CD14-positive monocyte (primary cell): Measurements from ENCODE around the gene TSPAN7. TPM values are rescaled to one million over a fixed set of nuclear protein-coding genes. Genes with fewer than 3 reads are reported as not detected.

Experiments used
- DNase-seq, 3 donors: peaks; one replicate each; pipeline ENCODE4 v3.0.0-alpha.2; 2011 to 2022
- H2AFZ ChIP-seq: 2 replicates; pipeline ENCODE4 v1.6.0; 2012; ENCODE audit warnings: mild to moderate bottlenecking, low read depth, low read length, inconsistent platforms; ENCODE audit not compliant: insufficient read depth, poor library complexity, severe bottlenecking
- H3K27ac ChIP-seq, 2 donors: 1 replicate in 1 of 2; 2 replicates in 1 of 2; pipeline ENCODE4 v1.5.1; 2012 to 2013; ENCODE audit warnings: low read length in 2 of 2, control low read depth in 1 of 2, inconsistent platforms in 1 of 2, low read depth in 1 of 2, mild to moderate bottlenecking in 1 of 2
- H3K27me3 ChIP-seq, 2 donors: one replicate each; pipeline versions ENCODE4 v1.6.0 to v1.6.1; 2011 to 2013; ENCODE audit warnings: low read length in 2 of 2; ENCODE audit not compliant: control insufficient read depth in 2 of 2, insufficient read depth in 2 of 2
- H3K36me3 ChIP-seq, 2 donors: replicated peaks in 1 of 2; 1 replicate in 1 of 2; 2 replicates in 1 of 2; pipeline versions ENCODE4 v1.5.1 to v1.6.1; 2012 to 2013; ENCODE audit warnings: low read length in 2 of 2, control low read depth in 1 of 2, inconsistent platforms in 1 of 2, mild to moderate bottlenecking in 1 of 2; ENCODE audit not compliant: insufficient read depth in 2 of 2, control insufficient read depth in 1 of 2
- H3K4me1 ChIP-seq, 2 donors: 1 replicate in 1 of 2; 2 replicates in 1 of 2; pipeline versions ENCODE4 v1.5.1 to v1.6.1; 2012 to 2013; ENCODE audit warnings: low read length in 2 of 2, control low read depth in 1 of 2, inconsistent platforms in 1 of 2, mild to moderate bottlenecking in 1 of 2, moderate library complexity in 1 of 2; ENCODE audit not compliant: insufficient read depth in 2 of 2, control insufficient read depth in 1 of 2
- H3K4me2 ChIP-seq: replicated peaks from 2 replicates; pipeline ENCODE3; 2012; ENCODE audit warnings: low read length, moderate library complexity, mild to moderate bottlenecking; ENCODE audit not compliant: poor library complexity, severe bottlenecking; ENCODE audit errors: extremely low read depth
- H3K4me3 ChIP-seq, 3 experiments: fragments of 200-600 bp in 1 of 3; sonication (generic) in 1 of 3; replicated peaks in 1 of 3; 1 replicate in 2 of 3; 2 replicates in 1 of 3; pipeline ENCODE4 v1.5.1; 2011 to 2013; ENCODE audit warnings: low read length in 3 of 3, mild to moderate bottlenecking in 3 of 3, control low read depth in 2 of 3, low read depth in 2 of 3, inconsistent platforms in 1 of 3, moderate library complexity in 1 of 3
- H3K79me2 ChIP-seq: 2 replicates; pipeline ENCODE4 v1.6.0; 2012; ENCODE audit warnings: mild to moderate bottlenecking, control low read depth, inconsistent platforms, low read length, moderate library complexity; ENCODE audit not compliant: insufficient read depth
- H3K9ac ChIP-seq: 2 replicates; pipeline ENCODE4 v1.6.0; 2017; ENCODE audit warnings: low read length, mild to moderate bottlenecking; ENCODE audit not compliant: insufficient read depth, poor library complexity, severe bottlenecking
- H3K9me3 ChIP-seq, 2 donors: replicated peaks in 1 of 2; 1 replicate in 1 of 2; 2 replicates in 1 of 2; pipeline versions ENCODE4 v1.5.1 to v1.6.1; 2012 to 2013; ENCODE audit warnings: low read length in 2 of 2, control low read depth in 1 of 2; ENCODE audit not compliant: control insufficient read depth in 1 of 2, insufficient read depth in 1 of 2
- H4K20me1 ChIP-seq: 2 replicates; pipeline ENCODE4 v1.6.0; 2012; ENCODE audit warnings: mild to moderate bottlenecking, low read length, control low read depth, moderate library complexity; ENCODE audit not compliant: insufficient read depth
- H3K27ac Mint-ChIP-seq, 7 donors: one replicate each; pipeline ENCODE4 v1.8.0; 2020; ENCODE audit warnings: mild to moderate bottlenecking in 7 of 7, mixed read lengths in 7 of 7, moderate library complexity in 6 of 7, inconsistent platforms in 2 of 7
- H3K27me3 Mint-ChIP-seq, 3 donors: one replicate each; pipeline ENCODE4 v1.8.0; 2021 to 2022; ENCODE audit warnings: low read depth in 3 of 3, mild to moderate bottlenecking in 3 of 3, mixed read lengths in 3 of 3, moderate library complexity in 3 of 3, inconsistent platforms in 1 of 3
- H3K36me3 Mint-ChIP-seq, 2 donors: one replicate each; pipeline ENCODE4 v1.8.0; 2020; ENCODE audit warnings: mixed read lengths in 2 of 2, inconsistent platforms in 1 of 2, mild to moderate bottlenecking in 1 of 2
- H3K4me1 Mint-ChIP-seq: one replicate; pipeline ENCODE4 v1.8.0; 2020; ENCODE audit warnings: mild to moderate bottlenecking, mixed read lengths
- H3K4me3 Mint-ChIP-seq, 2 donors: one replicate each; pipeline ENCODE4 v1.8.0; 2020; ENCODE audit warnings: mild to moderate bottlenecking in 2 of 2, mixed read lengths in 2 of 2, moderate library complexity in 1 of 2
- H3K9me3 Mint-ChIP-seq, 7 donors: one replicate each; pipeline ENCODE4 v1.8.0; 2020 to 2022; ENCODE audit warnings: mixed read lengths in 7 of 7, mild to moderate bottlenecking in 6 of 7, moderate library complexity in 6 of 7, inconsistent platforms in 2 of 7
- CTCF ChIP-seq: fragments of 200-600 bp; IDR thresholded peaks from one replicate; pipeline ENCODE4 v1.8.0; 2022; ENCODE audit warnings: antibody characterized with exemption, mild to moderate bottlenecking
- WGBS: methylation state at CpG from one replicate; pipeline ENCODE4 v1.1.5; 2013; ENCODE audit warnings: missing lambda C conversion rate; ENCODE audit not compliant: insufficient coverage; 5-methylcytosine and 5-hydroxymethylcytosine counted together
- intact Hi-C, 2 donors: fragments of 100-400 bp; cut with micrococcal nuclease; formaldehyde crosslinking; loops; one replicate each; pipeline versions ENCODE4 v1.15.0 to v1.15.1; 2023
- polyA plus RNA-seq, 3 donors: library from polyadenylated mRNA; depleted of rRNA in 1 of 3; unstranded in 2 of 3; stranded (reverse) in 1 of 3; fragments of 300-500 nt in 2 of 3; fragments of >200 nt in 1 of 3; fragmentation: Illumina TruSeq in 2 of 3; gene quantifications; 1 replicate in 2 of 3; 2 replicates in 1 of 3; pipeline ENCODE4 v1.2.3, GENCODE V29; 2012 to 2021

The TSPAN7 gene
- polyA plus RNA-seq, 3 donors = not detected

GRCh38 chrX:38583181-38583580 is 21.8 kb downstream of the TSPAN7 start:
- Histone ChIP-seq H2AFZ (no peak overlapping the region), H3K4me3 (no peak overlapping the region), H4K20me1 (no peaks in the 10 kb centered on the region), H3K36me3 (no peaks in the 10 kb centered on the region), H3K27ac (no peak overlapping the region), H3K9ac (no peak overlapping the region), H3K27me3 (no peaks in the 10 kb centered on the region), H3K4me2 (no peak overlapping the region), H3K9me3 (no peaks in the 10 kb centered on the region), H3K4me1 (no peaks in the 10 kb centered on the region), H3K79me2 (no peaks in the 10 kb centered on the region)
- Mint-ChIP-seq H3K27ac (no peak overlapping the region), H3K36me3 (no peaks in the 10 kb centered on the region), H3K4me3 (no peak overlapping the region), H3K9me3 (no peaks in the 10 kb centered on the region), H3K4me1 (no peaks in the 10 kb centered on the region), H3K27me3 (peaks cover 0 to 1% (median 0%) of the 10 kb centered on the region in 3 donors)
- no peak for TF ChIP-seq CTCF
- DNase-seq = no peak
- intact Hi-C loops = no loop called here
- 92% methylated on average over 2 of the region's 5 CpGs for WGBS

- no peak for DNase-seq
- peaks cover 0 to 6% (median 0%) of the 10 kb centered on the region in 7 donors for H3K9me3 Mint-ChIP-seq
- Histone ChIP-seq H3K4me3 (no peak overlapping the region), H3K36me3 (no peaks in the 10 kb centered on the region), H3K27ac (no peak overlapping the region), H3K4me1 (no peaks in the 10 kb centered on the region), H3K9me3 (no peaks in the 10 kb centered on the region), H2AFZ (no peak overlapping the region), H3K9ac (no peak overlapping the region), H3K79me2 (no peaks in the 10 kb centered on the region), H4K20me1 (no peaks in the 10 kb centered on the region), H3K4me2 (no peak overlapping the region), H3K27me3 (no peaks in the 10 kb centered on the region)
- no peak overlapping the region for H3K27ac Mint-ChIP-seq
- H3K36me3 Mint-ChIP-seq = no peaks in the 10 kb centered on the region
- no peaks in the 10 kb centered on the region for H3K4me1 Mint-ChIP-seq
- intact Hi-C loops = no loop called here
- peaks cover 0 to 2% (median 1%) of the 10 kb centered on the region in 3 donors for H3K27me3 Mint-ChIP-seq
- TF ChIP-seq CTCF = no peak
- H3K4me3 Mint-ChIP-seq = no peak overlapping the region
- WGBS = no CpG with 5 or more reads among the region's 2 CpGs
These were observed 33.1 kb downstream of the TSPAN7 start for GRCh38 chrX:38594434-38594833.
